ENCODE data around the gene F12. TPM values are rescaled to one million over a fixed set of nuclear protein-coding genes. Genes with fewer than 3 reads are reported as not detected.

F12 gene
- total and polyA plus RNA-seq, 2 donors (not counting 3 experiments of a cell fraction or from before 2014, with no cell fraction given), result 1.00 to 1.4 TPM

- TF ChIP-seq POLR2A (IDR thresholded peaks at IDR 0.05; ENCODE audit: low read depth, low read length) (no peak), GATA2 (IDR thresholded peaks at IDR 0.05; ENCODE audit: insufficient read depth, insufficient read length, low read depth, low read length) (no peak), POLR2AphosphoS5 (IDR thresholded peaks at IDR 0.05; ENCODE audit: insufficient read depth, low read depth, low read length) (no peak), JUN (IDR thresholded peaks at IDR 0.05; ENCODE audit: borderline replicate concordance, insufficient read depth, insufficient read length, low read depth) (no peak), FOS (IDR thresholded peaks at IDR 0.05; ENCODE audit: borderline replicate concordance, insufficient read depth, low read length) (no peak), EZH2 (IDR thresholded peaks at IDR 0.05; ENCODE audit: borderline replicate concordance, low read depth, low read length, severe bottlenecking) (no peak), MYC (IDR thresholded peaks at IDR 0.05; ENCODE audit: low read depth, low read length) (no peak)
- TF ChIP-seq, protein P1, sequence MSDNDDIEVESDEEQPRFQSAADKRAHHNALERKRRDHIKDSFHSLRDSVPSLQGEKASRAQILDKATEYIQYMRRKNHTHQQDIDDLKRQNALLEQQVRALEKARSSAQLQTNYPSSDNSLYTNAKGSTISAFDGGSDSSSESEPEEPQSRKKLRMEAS (IDR thresholded peaks at IDR 0.05; ENCODE audit: insufficient read depth, insufficient read length), result no peak
- TF ChIP-seq, protein P2, sequence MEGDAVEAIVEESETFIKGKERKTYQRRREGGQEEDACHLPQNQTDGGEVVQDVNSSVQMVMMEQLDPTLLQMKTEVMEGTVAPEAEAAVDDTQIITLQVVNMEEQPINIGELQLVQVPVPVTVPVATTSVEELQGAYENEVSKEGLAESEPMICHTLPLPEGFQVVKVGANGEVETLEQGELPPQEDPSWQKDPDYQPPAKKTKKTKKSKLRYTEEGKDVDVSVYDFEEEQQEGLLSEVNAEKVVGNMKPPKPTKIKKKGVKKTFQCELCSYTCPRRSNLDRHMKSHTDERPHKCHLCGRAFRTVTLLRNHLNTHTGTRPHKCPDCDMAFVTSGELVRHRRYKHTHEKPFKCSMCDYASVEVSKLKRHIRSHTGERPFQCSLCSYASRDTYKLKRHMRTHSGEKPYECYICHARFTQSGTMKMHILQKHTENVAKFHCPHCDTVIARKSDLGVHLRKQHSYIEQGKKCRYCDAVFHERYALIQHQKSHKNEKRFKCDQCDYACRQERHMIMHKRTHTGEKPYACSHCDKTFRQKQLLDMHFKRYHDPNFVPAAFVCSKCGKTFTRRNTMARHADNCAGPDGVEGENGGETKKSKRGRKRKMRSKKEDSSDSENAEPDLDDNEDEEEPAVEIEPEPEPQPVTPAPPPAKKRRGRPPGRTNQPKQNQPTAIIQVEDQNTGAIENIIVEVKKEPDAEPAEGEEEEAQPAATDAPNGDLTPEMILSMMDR (IDR thresholded peaks at IDR 0.05; ENCODE audit: extremely low read depth in 1 of 2, insufficient read depth in 1 of 2, low read depth in 1 of 2, low read length in 2 of 2), result no peak
- no peaks in the 10 kb centered on the region for H3K27me3 ChIP-seq (ENCODE audit: control insufficient read depth in 2 of 2, insufficient read depth in 2 of 2, low read length in 2 of 2)
- H3K9me3 ChIP-seq (replicated peaks; ENCODE audit: control insufficient read depth, insufficient read depth, low read length), result no peaks in the 10 kb centered on the region
- no peak overlapping the region for H3K27ac ChIP-seq (ENCODE audit: insufficient read depth, low read depth, low read length)
- ChIA-PET POLR2A (interaction anchor here (0.6 kb wide), 1 partner anchor 8 kb away, joined by 3 read pairs; the partner anchor contains the start of gene GRK6), CTCF (interaction anchor here (1.0 to 2.0 kb wide), 3 partner anchors 21 to 44 kb away, joined by 4 to 5 read pairs (median 5); no protein-coding TSS in a partner anchor)
- no peak overlapping the region for H3K4me2 ChIP-seq (ENCODE audit: insufficient read depth, low read length)
- dilution Hi-C loops (cut with MboI; ENCODE audit: extremely low pct_ligation_motif_present, low sequenced_read_pairs) (no loop called here), intact Hi-C loops (cut with micrococcal nuclease) (no loop called here)
- no peak for FAIRE-seq
- peaks cover 11 to 31% of the 10 kb centered on the region in 2 experiments for H3K36me3 ChIP-seq (ENCODE audit: control insufficient read depth in 2 of 2, extremely low read depth in 1 of 2, insufficient read depth in 2 of 2, low read length in 2 of 2)
- H2AFZ ChIP-seq (ENCODE audit: low read depth, low read length), result no peak overlapping the region
- H4K20me1 ChIP-seq (replicated peaks; ENCODE audit: control insufficient read depth, extremely low read depth, insufficient read depth, low read length), result no peaks in the 10 kb centered on the region
- no peaks in the 10 kb centered on the region for H3K9me1 ChIP-seq (replicated peaks; ENCODE audit: control insufficient read depth, extremely low read depth, insufficient read depth, low read length)
- no peak overlapping the region for H3K4me3 ChIP-seq (replicated peaks in 1 of 3; ENCODE audit: insufficient read depth in 1 of 3, low read depth in 1 of 3, low read length in 3 of 3)
- H3K4me1 ChIP-seq (ENCODE audit: control insufficient read depth, extremely low read depth, insufficient read depth, low read length), result no peaks in the 10 kb centered on the region
- no peak for DNase-seq (ENCODE audit: low read depth, low spot score)
- H3K79me2 ChIP-seq (ENCODE audit: control insufficient read depth, insufficient read depth, low read length), result peaks cover 3% of the 10 kb centered on the region
- no TSS peak for BruUV-seq (replicated peaks)
- no peak overlapping the region for H3K9ac ChIP-seq (replicated peaks; ENCODE audit: extremely low read depth, insufficient read depth, low read length)
Observed at GRCh38 chr5:177434437-177434836, 25.1 kb upstream of the F12 start.
